ENCODE data around the gene MAP3K5.

DNA sequence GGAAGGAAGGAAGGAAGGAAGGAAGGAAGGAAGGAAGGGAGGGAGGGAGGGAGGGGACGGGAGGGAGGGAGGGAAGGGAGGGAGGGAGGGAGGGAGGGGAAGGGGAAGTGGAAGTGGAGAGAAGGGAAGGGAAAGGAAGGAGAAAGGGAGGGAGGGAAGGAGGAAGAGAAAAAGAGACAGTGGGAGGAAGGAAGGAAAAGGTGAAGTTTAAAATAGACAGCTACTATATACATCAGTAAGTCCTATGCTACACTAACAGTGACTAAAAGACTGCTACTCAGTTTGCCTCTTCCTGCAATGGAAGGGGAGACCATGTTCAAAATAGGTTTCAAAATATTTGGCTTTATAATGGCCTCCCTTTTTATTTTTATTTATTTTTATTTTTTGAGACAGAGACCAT is 22.5 kb downstream of the MAP3K5 start:
- TF ChIP-seq, protein P1, sequence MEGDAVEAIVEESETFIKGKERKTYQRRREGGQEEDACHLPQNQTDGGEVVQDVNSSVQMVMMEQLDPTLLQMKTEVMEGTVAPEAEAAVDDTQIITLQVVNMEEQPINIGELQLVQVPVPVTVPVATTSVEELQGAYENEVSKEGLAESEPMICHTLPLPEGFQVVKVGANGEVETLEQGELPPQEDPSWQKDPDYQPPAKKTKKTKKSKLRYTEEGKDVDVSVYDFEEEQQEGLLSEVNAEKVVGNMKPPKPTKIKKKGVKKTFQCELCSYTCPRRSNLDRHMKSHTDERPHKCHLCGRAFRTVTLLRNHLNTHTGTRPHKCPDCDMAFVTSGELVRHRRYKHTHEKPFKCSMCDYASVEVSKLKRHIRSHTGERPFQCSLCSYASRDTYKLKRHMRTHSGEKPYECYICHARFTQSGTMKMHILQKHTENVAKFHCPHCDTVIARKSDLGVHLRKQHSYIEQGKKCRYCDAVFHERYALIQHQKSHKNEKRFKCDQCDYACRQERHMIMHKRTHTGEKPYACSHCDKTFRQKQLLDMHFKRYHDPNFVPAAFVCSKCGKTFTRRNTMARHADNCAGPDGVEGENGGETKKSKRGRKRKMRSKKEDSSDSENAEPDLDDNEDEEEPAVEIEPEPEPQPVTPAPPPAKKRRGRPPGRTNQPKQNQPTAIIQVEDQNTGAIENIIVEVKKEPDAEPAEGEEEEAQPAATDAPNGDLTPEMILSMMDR (IDR thresholded peaks at IDR 0.05) = no peak
- no peak for TF ChIP-seq POLR2AphosphoS5 (IDR thresholded peaks at IDR 0.05; ENCODE audit: low read depth, low read length)
- TF ChIP-seq TCF7L2 (IDR thresholded peaks at IDR 0.05; ENCODE audit: low read depth, low read length) = no peak
- no peak for TF ChIP-seq REST (IDR thresholded peaks at IDR 0.05; ENCODE audit: insufficient read depth in 1 of 2, low read depth in 2 of 2, low read length in 1 of 2)
- no peak for TF ChIP-seq SIN3A (IDR thresholded peaks at IDR 0.05; ENCODE audit: borderline replicate concordance, insufficient read depth, low read depth, low read length)

All from Panc1 (cell line).